Keratinocyte (primary cell): Measurements from ENCODE around the gene ZBTB14.

ENCODE experiments used
- EZH2 ChIP-seq: IDR thresholded peaks from one replicate; pipeline ENCODE4 v1.6.1; 2012; ENCODE audit warnings: inconsistent platforms, mild to moderate bottlenecking, low read length, moderate library complexity
- TF ChIP-seq, protein P1 (sequence below), 3 experiments: IDR thresholded peaks in 1 of 3; conservative IDR thresholded peaks in 1 of 3; optimal IDR thresholded peaks in 1 of 3; 2 replicates in 2 of 3; 3 replicates in 1 of 3; pipeline versions ENCODE3 to v1.5.1; 2011; ENCODE audit warnings: low read length in 3 of 3, mild to moderate bottlenecking in 3 of 3, moderate library complexity in 2 of 3, control low read depth in 1 of 3, inconsistent platforms in 1 of 3; ENCODE audit not compliant: insufficient read depth in 2 of 3; ENCODE audit errors: extremely low read depth in 1 of 3

DNA sequence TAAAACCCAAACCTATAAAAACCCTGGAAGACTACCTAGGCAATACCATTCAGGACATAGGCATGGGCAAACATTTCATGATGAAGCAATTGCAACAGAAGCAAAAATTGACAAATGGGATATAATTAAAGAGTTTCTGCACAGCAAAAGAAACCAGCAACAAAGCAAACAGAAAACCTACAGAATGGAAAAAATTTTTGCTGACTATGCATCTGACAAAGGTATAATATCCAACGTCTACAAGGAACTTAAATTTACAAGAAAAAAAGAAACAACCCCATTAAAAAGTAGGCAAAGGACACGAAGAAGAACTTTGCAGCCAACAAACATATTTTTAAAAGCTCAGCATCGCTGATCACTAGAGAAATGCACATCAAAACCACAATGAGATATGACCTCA is 28.8 kb downstream of the ZBTB14 start:
- TF ChIP-seq, protein P1, sequence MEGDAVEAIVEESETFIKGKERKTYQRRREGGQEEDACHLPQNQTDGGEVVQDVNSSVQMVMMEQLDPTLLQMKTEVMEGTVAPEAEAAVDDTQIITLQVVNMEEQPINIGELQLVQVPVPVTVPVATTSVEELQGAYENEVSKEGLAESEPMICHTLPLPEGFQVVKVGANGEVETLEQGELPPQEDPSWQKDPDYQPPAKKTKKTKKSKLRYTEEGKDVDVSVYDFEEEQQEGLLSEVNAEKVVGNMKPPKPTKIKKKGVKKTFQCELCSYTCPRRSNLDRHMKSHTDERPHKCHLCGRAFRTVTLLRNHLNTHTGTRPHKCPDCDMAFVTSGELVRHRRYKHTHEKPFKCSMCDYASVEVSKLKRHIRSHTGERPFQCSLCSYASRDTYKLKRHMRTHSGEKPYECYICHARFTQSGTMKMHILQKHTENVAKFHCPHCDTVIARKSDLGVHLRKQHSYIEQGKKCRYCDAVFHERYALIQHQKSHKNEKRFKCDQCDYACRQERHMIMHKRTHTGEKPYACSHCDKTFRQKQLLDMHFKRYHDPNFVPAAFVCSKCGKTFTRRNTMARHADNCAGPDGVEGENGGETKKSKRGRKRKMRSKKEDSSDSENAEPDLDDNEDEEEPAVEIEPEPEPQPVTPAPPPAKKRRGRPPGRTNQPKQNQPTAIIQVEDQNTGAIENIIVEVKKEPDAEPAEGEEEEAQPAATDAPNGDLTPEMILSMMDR (optimal IDR thresholded peaks at IDR 0.05 in 1 of 3, IDR thresholded peaks at IDR 0.05 in 1 of 3, conservative IDR thresholded peaks at IDR 0.05 in 1 of 3; ENCODE audit: extremely low read depth in 1 of 3, insufficient read depth in 2 of 3, low read length in 3 of 3): no peak
- no peak for TF ChIP-seq EZH2
